GM12878 (cell line): ENCODE data around the gene HMGCS1. TPM values are rescaled to one million over a fixed set of nuclear protein-coding genes. Genes with fewer than 3 reads are reported as not detected.

Experiments used
- ATAC-seq: fragments of 200-7000 bp; cut with Tn5 transposase; 3 replicates; pipeline ENCODE4 v1.9.1; 2020; ENCODE audit warnings: mild to moderate bottlenecking, moderate library complexity
- BruUV-seq: library from RNA; stranded (reverse); fragments of 400-500 nt; replicated peaks from 2 replicates; lab custom pipeline; 2021; lab: Mats Ljungman, UMichigan
- CTCF ChIA-PET: fragments of 300-600 bp; sonication (Branson Sonifier 250); formaldehyde crosslinking; extraction: SDS; loops from one replicate; lab custom pipeline; 2021; ENCODE audit warnings: inconsistent platforms; lab: Yijun Ruan, JAX
- POLR2A ChIA-PET: fragments of 350-600 bp; formaldehyde crosslinking; extraction: SDS; loops from one replicate; lab custom pipeline; 2021; ENCODE audit warnings: inconsistent platforms; lab: Charles Lee
- RAD21 ChIA-PET: fragments of 300-600 bp; sonication (Branson Sonifier 250); formaldehyde crosslinking; loops from one replicate; lab custom pipeline; 2023; ENCODE audit warnings: antibody characterized with exemption; ENCODE audit not compliant: unreplicated experiment; lab: Charles Lee
- SMC1A ChIA-PET: fragments of 300-600 bp; sonication (Branson Sonifier 250); formaldehyde crosslinking; loops from one replicate; lab custom pipeline; 2023; ENCODE audit not compliant: unreplicated experiment, uncharacterized antibody; lab: Charles Lee
- DNase-seq: peaks from one replicate; pipeline ENCODE4 v3.0.0-alpha.2; 2011; ENCODE audit warnings: low read depth, low spot score
- FAIRE-seq: peaks from 3 replicates; lab custom pipeline; 2011; peaks lifted over from hg19 to GRCh38; lab: Jason Lieb, UNC
- H2AFZ ChIP-seq: 2 replicates; pipeline ENCODE4 v1.6.0; 2011; ENCODE audit warnings: low read depth, low read length, control low read depth; ENCODE audit not compliant: control insufficient read depth
- H3K27ac ChIP-seq: 2 replicates; pipeline ENCODE4 v1.5.1; 2011; ENCODE audit warnings: control low read depth; ENCODE audit not compliant: control insufficient read depth, insufficient read depth
- H3K27me3 ChIP-seq, 2 experiments: replicated peaks in 1 of 2; 2 replicates each; pipeline versions ENCODE4 v1.6.0 to v1.6.1; 2011; ENCODE audit warnings: low read length in 1 of 2; ENCODE audit not compliant: control insufficient read depth in 2 of 2, insufficient read depth in 2 of 2
- H3K36me3 ChIP-seq, 2 experiments: 2 replicates each; pipeline ENCODE4 v1.5.1; 2011; ENCODE audit warnings: low read length in 1 of 2; ENCODE audit not compliant: control insufficient read depth in 2 of 2, insufficient read depth in 2 of 2
- H3K4me1 ChIP-seq: 2 replicates; pipeline ENCODE4 v1.6.1; 2011; ENCODE audit warnings: mild to moderate bottlenecking, low read length, moderate library complexity, mixed read lengths; ENCODE audit not compliant: control insufficient read depth, insufficient read depth
- H3K4me2 ChIP-seq: 2 replicates; pipeline ENCODE4 v1.6.0; 2011; ENCODE audit warnings: control low read depth; ENCODE audit not compliant: control insufficient read depth, insufficient read depth
- H3K4me3 ChIP-seq: fragments of 200-600 bp; sonication (generic); 2 replicates; pipeline ENCODE4 v1.5.1; 2016
- H3K79me2 ChIP-seq: 2 replicates; pipeline ENCODE4 v1.6.0; 2011; ENCODE audit warnings: low read length; ENCODE audit not compliant: control insufficient read depth, insufficient read depth
- H3K9ac ChIP-seq: 2 replicates; pipeline ENCODE4 v1.8.0; 2011; ENCODE audit warnings: low read length, control low read depth, mixed read lengths; ENCODE audit not compliant: control insufficient read depth, insufficient read depth
- H3K9me3 ChIP-seq: replicated peaks from 3 replicates; pipeline ENCODE4 v1.5.1; 2011; ENCODE audit warnings: mild to moderate bottlenecking, low read length; ENCODE audit not compliant: control insufficient read depth, insufficient read depth
- H4K20me1 ChIP-seq: 2 replicates; pipeline ENCODE4 v1.6.0; 2011; ENCODE audit not compliant: control insufficient read depth, insufficient read depth
- BCL3 ChIP-seq: IDR thresholded peaks from 2 replicates; pipeline ENCODE4 v1.6.1; 2011; ENCODE audit warnings: borderline replicate concordance, low read depth, mild to moderate bottlenecking, moderate library complexity, low read length; ENCODE audit not compliant: insufficient read depth, poor library complexity, severe bottlenecking
- CBFB ChIP-seq: IDR thresholded peaks from 2 replicates; pipeline ENCODE4 v1.6.1; 2016; ENCODE audit warnings: antibody characterized with exemption, low read depth
- CBX5 ChIP-seq: sonication (generic); IDR thresholded peaks from 2 replicates; pipeline ENCODE4 v1.6.1; 2016; ENCODE audit warnings: low read depth, moderate library complexity, mild to moderate bottlenecking, inconsistent platforms
- DPF2 ChIP-seq: fragments of 450-650 bp; IDR thresholded peaks from 2 replicates; pipeline ENCODE4 v1.6.1; 2017; ENCODE audit warnings: mild to moderate bottlenecking
- EP300 ChIP-seq, 2 experiments: fragments of 150-350 bp in 1 of 2; IDR thresholded peaks; 2 replicates each; pipeline ENCODE4 v1.6.1; 2011 to 2012; ENCODE audit warnings: low read depth in 2 of 2, low read length in 2 of 2, borderline replicate concordance in 1 of 2, improper control_type of control experiment in 1 of 2, inconsistent platforms in 1 of 2; ENCODE audit not compliant: control insufficient read depth in 1 of 2
- EZH2 ChIP-seq: IDR thresholded peaks from 2 replicates; pipeline ENCODE4 v1.6.1; 2012; ENCODE audit warnings: low read depth, mild to moderate bottlenecking, control low read depth, inconsistent platforms, low read length, borderline replicate concordance; ENCODE audit not compliant: control insufficient read depth
- FOS ChIP-seq: IDR thresholded peaks from 3 replicates; pipeline ENCODE4 v1.6.1; 2011; ENCODE audit warnings: borderline replicate concordance; ENCODE audit not compliant: insufficient read length; ENCODE audit errors: extremely low read depth
- HDGF ChIP-seq: fragments of 450-650 bp; IDR thresholded peaks from 2 replicates; pipeline ENCODE4 v1.6.1; 2016; ENCODE audit warnings: antibody characterized with exemption
- NR2C1 ChIP-seq: fragments of 450-650 bp; IDR thresholded peaks from 2 replicates; pipeline ENCODE4 v1.6.1; 2017; ENCODE audit warnings: antibody characterized with exemption, mild to moderate bottlenecking, moderate library complexity
- NR2F1 ChIP-seq: fragments of 450-650 bp; conservative IDR thresholded peaks from 2 replicates; pipeline ENCODE4 v1.6.1; 2017; ENCODE audit warnings: mild to moderate bottlenecking
- PRDM15 ChIP-seq: fragments of 450-650 bp; formaldehyde crosslinking; IDR thresholded peaks from 2 replicates; pipeline ENCODE4 v1.4.0; 2020; ENCODE audit warnings: mild to moderate bottlenecking, moderate library complexity
- RCOR1 ChIP-seq: conservative IDR thresholded peaks from 2 replicates; pipeline ENCODE4 v1.6.1; 2012; ENCODE audit warnings: low read depth, low read length, improper control_type of control experiment
- SKIL ChIP-seq: fragments of 450-650 bp; IDR thresholded peaks from 2 replicates; pipeline ENCODE4 v1.6.1; 2017; ENCODE audit warnings: mild to moderate bottlenecking, low read depth, inconsistent platforms; ENCODE audit not compliant: poor library complexity, severe bottlenecking
- SP1 ChIP-seq: IDR thresholded peaks from one replicate; pipeline ENCODE4 v1.6.1; 2011; ENCODE audit warnings: low read depth, low read length
- SREBF2 ChIP-seq: IDR thresholded peaks from 2 replicates; pipeline ENCODE4 v1.6.1; 2012; ENCODE audit warnings: mild to moderate bottlenecking, low read length
- TAF1 ChIP-seq: IDR thresholded peaks from 2 replicates; pipeline ENCODE4 v1.6.1; 2011; ENCODE audit warnings: mild to moderate bottlenecking, low read depth, low read length, borderline replicate concordance
- TCF7 ChIP-seq: IDR thresholded peaks from 2 replicates; pipeline ENCODE4 v1.6.1; 2014; ENCODE audit warnings: antibody characterized with exemption, borderline replicate concordance
- ZNF207 ChIP-seq: fragments of 450-650 bp; IDR thresholded peaks from 2 replicates; pipeline ENCODE4 v1.6.1; 2014; ENCODE audit warnings: antibody characterized with exemption, mild to moderate bottlenecking, borderline replicate concordance
- ZZZ3 ChIP-seq: IDR thresholded peaks from 2 replicates; pipeline ENCODE4 v1.6.1; 2011; ENCODE audit warnings: low read depth; ENCODE audit not compliant: control insufficient read depth, insufficient read length
- WGBS: methylation state at CpG from one replicate; pipeline ENCODE4 v1.1.6; 2016; ENCODE audit warnings: low lambda C conversion rate; ENCODE audit not compliant: insufficient replicate concordance, insufficient coverage; ENCODE audit errors: missing lambda C conversion rate; 5-methylcytosine and 5-hydroxymethylcytosine counted together
- in situ Hi-C: fragments of 300-500 bp; cut with MboI; formaldehyde crosslinking; loops from 9 replicates; pipeline ENCODE4 v1.14.3; 2018; ENCODE audit warnings: mixed read lengths
- intact Hi-C: fragments of 100-400 bp; cut with micrococcal nuclease; formaldehyde crosslinking; loops from one replicate; pipeline ENCODE4 v1.14.2; 2022; ENCODE audit not compliant: unreplicated experiment
- polyA plus RNA-seq, 11 experiments: library from polyadenylated mRNA; depleted of rRNA in 4 of 11; unstranded in 6 of 11; stranded (reverse) in 5 of 11; fragments of >200 nt; fragmentation: Nextera tagmentation in 4 of 11; fragmentation: Illumina TruSeq in 1 of 11; extraction: Ambion mirVana in 4 of 11; extraction: Trizol in 1 of 11; gene quantifications; 1 replicate in 1 of 11; 2 replicates in 10 of 11; pipeline versions ENCODE4 v1.2.1 to v1.2.3, GENCODE V29; 2011 to 2016; ENCODE audit warnings: inconsistent platforms in 2 of 11, missing spikeins in 2 of 11, low read depth in 1 of 11
- total RNA-seq, 4 experiments: library from RNA; depleted of rRNA in 3 of 4; stranded (reverse); fragments of >200 nt in 3 of 4; fragmentation: Illumina TruSeq in 1 of 4; extraction: Trizol in 1 of 4; gene quantifications; 2 replicates each; pipeline versions ENCODE4 v1.2.1 to v1.2.3, GENCODE V29; 2013 to 2021

HMGCS1 gene
- total and polyA plus RNA-seq, 10 of the 15 experiments (the other 5 are each of a cell fraction or from before 2014, with no cell fraction given), result 24.0 to 193 (median 108) TPM

- RAD21 ChIA-PET, result no interaction called here
- H3K27ac ChIP-seq, result no peak overlapping the region
- no peak for FAIRE-seq
- CTCF ChIA-PET, result interaction anchor here (0.6 to 2.8 kb wide), 5 partner anchors 11 to 189 kb away, joined by 3 to 11 read pairs (median 6); no protein-coding TSS in a partner anchor
- no peaks in the 10 kb centered on the region for H3K9me3 ChIP-seq
- no peak for ATAC-seq
- SMC1A ChIA-PET, result interaction anchor here (1.0 to 1.7 kb wide), 2 partner anchors 8 to 77 kb away, joined by 3 to 4 read pairs; no protein-coding TSS in a partner anchor
- peaks cover 2 to 50% of the 10 kb centered on the region in 2 experiments for H3K36me3 ChIP-seq
- BruUV-seq, result no TSS peak
- POLR2A ChIA-PET, result interaction anchor here (0.6 to 1.0 kb wide), 2 partner anchors 173 to 178 kb away, joined by 3 read pairs; no protein-coding TSS in a partner anchor
- in situ Hi-C loops, result no loop called here
- H3K9ac ChIP-seq, result no peak overlapping the region
- H3K4me3 ChIP-seq, result no peak overlapping the region
- no peaks in the 10 kb centered on the region for H3K4me1 ChIP-seq
- no peak overlapping the region for H3K4me2 ChIP-seq
- H4K20me1 ChIP-seq, result no peaks in the 10 kb centered on the region
- 94% methylated on average over 2 of the region's 2 CpGs for WGBS
- DNase-seq, result no peak
- no peak overlapping the region for H2AFZ ChIP-seq
- peaks cover 11% of the 10 kb centered on the region for H3K79me2 ChIP-seq
- H3K27me3 ChIP-seq, result no peaks in the 10 kb centered on the region
- intact Hi-C loops, result no loop called here
- no peak for TF ChIP-seq SKIL
- TF ChIP-seq TCF7, result no peak
- no peak for TF ChIP-seq PRDM15 (CRISPR knock-in tag)
- no peak for TF ChIP-seq CBFB
- no peak for TF ChIP-seq SREBF2
- TF ChIP-seq NR2F1, result no peak
- no peak for TF ChIP-seq DPF2
- TF ChIP-seq ZZZ3, result no peak
- no peak for TF ChIP-seq SP1
- TF ChIP-seq NR2C1, result no peak
- TF ChIP-seq HDGF, result no peak
- TF ChIP-seq EP300 (IDR thresholded peaks at IDR 0.05; ENCODE audit: borderline replicate concordance in 1 of 2, control insufficient read depth in 1 of 2, low read depth in 2 of 2, low read length in 2 of 2), result no peak
- no peak for TF ChIP-seq FOS
- TF ChIP-seq ZNF207, result no peak
- no peak for TF ChIP-seq CBX5
- no peak for TF ChIP-seq BCL3
- TF ChIP-seq TAF1, result no peak
- TF ChIP-seq RCOR1, result no peak
- no peak for TF ChIP-seq EZH2
Measured at GRCh38 chr5:43295202-43295601, 18.0 kb downstream of the HMGCS1 start.
